Measurements from ENCODE around the gene D2HGDH. TPM values are rescaled to one million over a fixed set of nuclear protein-coding genes. Genes with fewer than 3 reads are reported as not detected.

Gene D2HGDH
- total and polyA plus RNA-seq, 2 of the 13 experiments (the other 11 are each of a cell fraction or from before 2014, with no cell fraction given): 19.2 to 20.3 TPM

DNA sequence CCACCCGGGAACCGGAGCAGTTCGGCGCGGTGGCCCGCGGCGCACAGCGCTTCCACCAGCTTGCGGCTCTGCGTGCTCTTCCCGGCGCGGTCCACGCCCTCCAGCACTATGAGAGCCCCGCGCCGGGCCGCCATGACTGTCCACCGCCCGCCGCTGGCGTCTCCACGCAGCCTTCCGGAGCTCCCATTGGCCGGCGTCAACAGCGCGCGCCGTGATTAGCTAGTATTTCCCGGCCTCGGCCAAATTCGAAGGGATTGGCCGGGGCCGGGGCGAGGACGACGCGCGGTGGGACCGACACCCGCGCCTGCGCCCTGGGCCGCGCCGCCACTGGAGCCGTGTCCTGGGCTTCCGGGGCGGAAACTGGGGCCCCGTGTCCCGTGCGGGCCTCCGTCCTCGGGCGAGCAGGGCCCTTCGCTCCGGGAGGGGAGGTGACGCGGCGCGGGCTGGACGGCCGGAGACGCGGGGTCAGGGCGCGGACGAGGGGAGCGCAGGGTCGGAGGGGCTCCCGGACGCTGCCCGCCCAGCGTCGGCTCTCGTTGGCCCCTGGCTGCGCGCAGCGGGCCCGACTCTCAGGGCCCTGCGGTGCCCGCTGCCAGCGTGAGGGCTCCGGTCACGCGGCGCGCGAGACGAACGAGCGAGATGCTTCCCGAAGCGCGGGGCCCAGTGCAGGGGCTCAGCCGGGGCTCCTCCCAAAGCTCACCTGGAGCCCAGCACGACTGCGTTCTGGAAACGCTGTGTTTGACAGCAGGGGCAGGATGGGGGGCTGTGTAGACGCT is 47.6 kb upstream of the D2HGDH start, which contains the start of gene DTYMK (continued):
- TF ChIP-seq, protein P1, sequence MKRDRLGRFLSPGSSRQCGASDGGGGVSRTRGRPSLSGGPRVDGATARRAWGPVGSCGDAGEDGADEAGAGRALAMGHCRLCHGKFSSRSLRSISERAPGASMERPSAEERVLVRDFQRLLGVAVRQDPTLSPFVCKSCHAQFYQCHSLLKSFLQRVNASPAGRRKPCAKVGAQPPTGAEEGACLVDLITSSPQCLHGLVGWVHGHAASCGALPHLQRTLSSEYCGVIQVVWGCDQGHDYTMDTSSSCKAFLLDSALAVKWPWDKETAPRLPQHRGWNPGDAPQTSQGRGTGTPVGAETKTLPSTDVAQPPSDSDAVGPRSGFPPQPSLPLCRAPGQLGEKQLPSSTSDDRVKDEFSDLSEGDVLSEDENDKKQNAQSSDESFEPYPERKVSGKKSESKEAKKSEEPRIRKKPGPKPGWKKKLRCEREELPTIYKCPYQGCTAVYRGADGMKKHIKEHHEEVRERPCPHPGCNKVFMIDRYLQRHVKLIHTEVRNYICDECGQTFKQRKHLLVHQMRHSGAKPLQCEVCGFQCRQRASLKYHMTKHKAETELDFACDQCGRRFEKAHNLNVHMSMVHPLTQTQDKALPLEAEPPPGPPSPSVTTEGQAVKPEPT (CRISPR knock-in tag; IDR thresholded peaks at IDR 0.05; ENCODE audit: low read depth): peak; percentile 22; the same call in 1 of the 2 replicates
- TF ChIP-seq POLR2G (IDR thresholded peaks at IDR 0.05; ENCODE audit: low read depth, low read length) (peak; percentile 95), ZNF816 (CRISPR knock-in tag; IDR thresholded peaks at IDR 0.05; ENCODE audit: borderline replicate concordance) (peak; percentile 83; the same call in 1 of the 2 replicates), ZNF225 (CRISPR knock-in tag; IDR thresholded peaks at IDR 0.05) (peak; percentile 42; the same call in 1 of the 2 replicates), ZNF761 (CRISPR knock-in tag; conservative IDR thresholded peaks at IDR 0.05) (peak; percentile 89; the same call in 1 of the 2 replicates), ZFP62 (CRISPR knock-in tag; IDR thresholded peaks at IDR 0.05) (no peak), SALL2 (CRISPR knock-in tag; IDR thresholded peaks at IDR 0.05) (peak; percentile 81; the same call in 1 of the 2 replicates), ZNF335 (CRISPR knock-in tag; IDR thresholded peaks at IDR 0.05) (no peak), ZNF136 (CRISPR knock-in tag; IDR thresholded peaks at IDR 0.05; ENCODE audit: low read depth) (0 out of 2 replicates have a peak, but pooled peaks have one; percentile 2), NFATC3 (CRISPR knock-in tag; IDR thresholded peaks at IDR 0.05) (no peak), PATZ1 (CRISPR knock-in tag; IDR thresholded peaks at IDR 0.05) (peak; percentile 82), GPBP1L1 (CRISPR knock-in tag; IDR thresholded peaks at IDR 0.05) (no peak), ZNF530 (CRISPR knock-in tag; IDR thresholded peaks at IDR 0.05; ENCODE audit: low read depth) (no peak; the same call in 1 of the 2 replicates), RARG (CRISPR knock-in tag; IDR thresholded peaks at IDR 0.05; ENCODE audit: low read depth) (peak; percentile 94; the same call in 1 of the 2 replicates), MAF1 (CRISPR knock-in tag; IDR thresholded peaks at IDR 0.05; ENCODE audit: borderline replicate concordance) (peak; percentile 33; the same call in 1 of the 2 replicates), FOXK2 (IDR thresholded peaks at IDR 0.05) (peak; percentile 65; the same call in 1 of the 2 replicates), ZNF274 (CRISPR knock-in tag; IDR thresholded peaks at IDR 0.05) (peak; percentile 78; the same call in 1 of the 2 replicates), HCFC1 (IDR thresholded peaks at IDR 0.05; ENCODE audit: low read depth, low read length) (peak; percentile 52), ZNF737 (CRISPR knock-in tag; IDR thresholded peaks at IDR 0.05; ENCODE audit: borderline replicate concordance) (no peak), DMAP1 (CRISPR knock-in tag; IDR thresholded peaks at IDR 0.05) (peak; percentile 92), E2F2 (CRISPR knock-in tag; IDR thresholded peaks at IDR 0.05; ENCODE audit: borderline replicate concordance) (peak; percentile 15; the same call in 1 of the 2 replicates), TAF15 (IDR thresholded peaks at IDR 0.05; ENCODE audit: low read depth, low read length, poor library complexity, severe bottlenecking) (no peak)

Data from HepG2 (cell line).